NCI-H2107 (cell line): ENCODE data around the gene SMTNL2.

Source experiments
- DNase-seq: peaks from one replicate; lab custom pipeline; 2025; lab: John Stamatoyannopoulos, UW

SMTNL2 gene

DNA sequence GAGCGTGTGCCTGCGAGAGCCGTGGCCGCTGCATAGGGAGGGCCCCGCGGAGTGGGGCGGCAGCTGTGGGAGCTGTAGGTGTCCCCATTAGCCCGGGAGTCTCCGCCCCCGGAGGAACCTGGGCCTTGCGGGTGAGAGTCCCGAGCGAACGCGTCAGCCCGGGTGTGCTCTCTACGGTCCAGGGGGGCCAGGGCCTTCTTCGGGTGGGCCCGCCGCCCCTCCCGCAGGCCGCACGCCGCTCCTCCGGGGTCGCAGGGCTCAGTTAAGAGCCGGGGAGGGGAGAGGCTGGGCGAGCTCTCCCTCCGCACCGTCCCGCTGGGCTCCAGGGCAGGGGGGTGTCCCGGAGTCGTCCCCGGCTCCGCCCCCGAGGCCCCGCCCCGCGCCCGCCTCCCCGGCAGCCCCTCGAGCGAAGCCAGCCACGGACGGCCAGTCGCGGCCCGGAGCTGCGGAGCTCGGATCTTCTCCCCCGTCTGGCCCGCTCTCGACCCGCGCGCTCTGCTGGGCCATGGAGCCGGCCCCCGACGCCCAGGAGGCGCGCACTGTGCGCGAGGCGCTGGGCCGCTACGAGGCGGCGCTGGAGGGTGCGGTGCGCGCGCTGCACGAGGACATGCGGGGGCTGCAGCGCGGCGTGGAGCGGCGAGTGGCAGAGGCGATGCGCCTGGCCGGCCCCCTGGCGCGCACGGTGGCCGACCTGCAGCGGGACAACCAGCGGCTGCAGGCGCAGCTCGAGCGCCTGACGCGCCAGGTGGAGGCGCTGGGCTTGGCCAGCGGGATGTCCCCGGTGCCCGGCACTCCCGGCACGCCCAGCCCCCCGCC, at the start of gene SMTNL2:
Gene SMTNL2, plus strand, starts transcription at position 429 of the 816 bp plus-strand sequence. Its CDS starts 77 bp downstream, at position 506.
- no peak for DNase-seq

DNA sequence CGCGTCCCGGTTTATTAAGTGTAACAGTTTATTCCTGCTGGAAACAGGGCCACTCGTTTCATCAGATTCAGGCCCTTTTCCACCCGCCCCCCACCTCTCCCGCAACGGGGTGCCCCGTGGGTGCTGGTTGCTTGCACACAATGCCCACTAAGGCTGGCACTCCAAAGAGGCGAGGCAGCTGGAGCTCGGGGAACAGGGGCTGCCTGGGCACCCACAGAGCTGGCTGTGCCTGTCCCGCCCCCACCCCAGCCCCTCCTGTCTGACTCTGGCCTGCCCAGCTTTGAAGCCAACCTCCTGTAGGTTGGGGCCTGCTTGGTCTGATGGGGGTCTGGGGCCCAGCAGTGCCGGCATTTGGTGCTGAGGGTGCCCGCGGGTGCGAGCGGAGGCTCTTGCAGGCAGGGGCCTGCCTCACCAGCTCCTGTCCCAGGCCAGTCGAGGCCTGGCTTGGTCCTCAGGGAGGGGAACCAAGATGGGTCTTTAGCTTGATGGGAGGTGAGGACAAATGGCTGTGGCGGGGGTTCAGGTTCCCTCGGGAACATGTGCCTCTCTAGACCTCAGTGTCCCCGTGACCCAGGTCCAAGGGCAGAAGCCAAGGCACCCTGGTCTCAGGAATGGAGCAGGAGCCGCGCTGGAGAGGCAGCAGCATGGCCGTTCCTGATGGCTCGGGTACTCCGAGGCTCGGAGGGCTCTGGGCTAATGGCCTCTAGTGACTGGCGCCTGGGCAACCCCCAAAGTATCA, 49.2 kb upstream of the SMTNL2 start:
- DNase-seq, result no peak

DNA sequence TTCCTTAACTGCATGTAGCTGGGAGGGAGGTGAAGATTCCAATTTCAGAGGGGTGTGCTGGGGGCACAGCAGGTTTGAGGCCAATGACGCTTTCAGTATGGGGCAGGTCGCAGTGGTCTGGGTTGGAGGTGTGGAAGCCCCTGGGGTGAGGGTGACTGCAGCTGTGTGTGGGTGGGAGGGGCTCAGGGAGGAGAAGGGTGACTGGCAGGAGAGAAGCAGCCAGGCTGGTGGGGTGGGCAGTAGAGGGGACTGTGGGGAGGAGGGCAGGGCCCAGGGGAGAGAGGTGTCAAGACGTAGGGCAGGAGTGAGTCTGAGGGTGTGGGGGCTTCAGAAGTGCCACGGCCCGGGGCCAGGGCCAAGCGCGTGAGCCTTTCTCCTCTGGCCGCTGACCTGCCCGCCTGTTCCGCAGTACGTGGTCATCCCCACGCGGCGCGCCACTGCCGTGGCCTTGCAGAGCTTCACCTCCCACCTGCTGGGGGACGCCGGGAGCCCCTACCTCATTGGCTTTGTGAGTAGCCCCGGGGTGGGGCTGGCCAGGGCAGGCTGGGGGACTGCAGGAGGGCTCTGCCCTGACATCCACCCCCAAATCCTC, 48.6 kb upstream of the SMTNL2 start:
- no peak for DNase-seq

DNA sequence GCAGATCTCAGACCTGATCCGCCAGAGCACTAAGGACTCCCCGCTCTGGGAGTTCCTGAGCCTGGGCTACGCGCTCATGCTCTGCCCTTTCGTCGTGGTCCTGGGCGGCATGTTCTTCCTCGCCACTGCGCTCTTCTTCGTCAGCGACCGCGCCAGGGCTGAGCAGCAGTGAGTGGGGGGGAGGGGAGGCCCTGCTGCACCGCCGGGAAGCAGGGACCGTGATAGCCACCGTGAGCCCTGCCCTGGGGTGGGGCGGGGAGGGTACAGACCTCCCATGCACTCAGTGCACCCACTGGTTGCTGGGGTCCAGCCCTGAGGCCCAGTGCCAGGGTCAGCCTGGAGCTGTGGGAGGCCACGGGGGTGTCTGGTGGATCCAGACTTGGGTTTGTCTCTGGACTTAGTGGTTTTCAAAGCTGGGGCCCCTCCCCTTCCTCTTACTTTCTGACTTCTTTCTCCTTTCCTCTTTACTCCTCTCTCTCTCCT, 48.0 kb upstream of the SMTNL2 start:
- no peak for DNase-seq

DNA sequence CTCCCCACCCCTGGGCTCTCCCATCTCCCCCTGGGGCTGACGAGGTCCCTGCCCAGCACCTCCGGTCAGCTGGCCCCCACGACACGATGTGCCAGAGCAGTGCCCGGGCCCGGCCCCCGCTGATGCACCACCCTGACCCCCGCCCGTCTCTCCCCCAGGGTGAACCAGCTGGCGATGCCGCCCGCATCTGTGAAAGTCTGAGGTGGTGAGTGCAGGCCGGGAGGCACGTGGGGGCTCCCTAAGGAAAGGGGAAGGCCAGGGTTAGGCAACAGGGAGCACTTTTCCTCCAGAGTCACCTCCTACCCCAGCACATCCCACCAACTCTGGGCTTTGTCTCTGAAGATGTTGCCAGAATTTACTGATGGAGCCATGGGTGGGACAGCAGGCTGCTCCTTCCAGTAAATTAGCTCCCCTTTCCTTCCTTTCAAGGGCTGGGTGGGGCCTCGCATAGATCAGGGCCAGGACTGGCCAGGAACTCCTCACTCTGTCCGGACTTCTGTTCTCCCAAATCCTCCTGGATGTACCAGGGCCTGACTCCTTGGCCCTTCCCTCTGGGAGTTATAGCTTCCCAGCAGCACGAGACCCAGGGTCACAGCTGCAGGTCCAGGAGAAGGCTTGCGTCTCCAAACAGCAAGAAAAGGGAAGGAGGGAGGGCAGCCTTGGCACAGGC, 47.5 kb upstream of the SMTNL2 start:
- no peak for DNase-seq

DNA sequence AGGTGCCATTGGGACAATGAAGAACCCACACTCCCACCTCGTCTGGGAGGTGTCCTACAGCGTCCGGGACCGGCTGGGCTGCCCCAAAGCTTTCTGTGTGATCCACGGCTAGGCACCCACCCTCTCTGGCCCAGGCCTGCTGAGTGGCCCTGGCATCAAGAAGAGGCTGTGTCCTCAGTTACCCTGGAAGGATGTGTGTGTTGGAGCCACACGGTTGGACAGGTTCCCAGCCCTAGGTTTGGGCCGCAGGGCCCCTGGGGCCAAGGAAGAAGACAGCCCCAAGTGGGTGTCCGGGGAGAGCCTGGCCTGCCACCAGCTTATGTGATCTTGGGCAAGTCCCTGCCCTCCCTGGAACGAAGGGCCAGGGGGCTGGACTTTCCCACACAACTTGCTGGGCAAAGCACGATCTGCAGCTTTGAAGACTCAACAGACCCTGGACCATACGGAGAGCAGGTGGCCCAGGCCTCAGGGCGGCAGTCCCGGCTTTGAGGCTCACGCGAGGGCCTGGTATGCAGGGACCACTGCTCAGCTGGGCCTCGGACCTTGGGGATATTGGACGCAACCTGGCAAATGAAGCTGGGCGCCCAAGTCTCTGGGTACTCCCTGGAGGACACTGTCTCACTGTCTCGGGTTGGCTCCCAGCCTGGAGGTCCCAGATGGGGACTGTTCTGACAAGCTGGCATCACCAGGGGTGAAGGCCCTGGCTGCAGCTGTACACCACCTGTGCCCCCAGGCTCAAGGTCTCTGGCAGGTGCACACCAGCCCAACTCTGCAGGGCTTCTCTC, 46.7 kb upstream of the SMTNL2 start:
- DNase-seq, result no peak

DNA sequence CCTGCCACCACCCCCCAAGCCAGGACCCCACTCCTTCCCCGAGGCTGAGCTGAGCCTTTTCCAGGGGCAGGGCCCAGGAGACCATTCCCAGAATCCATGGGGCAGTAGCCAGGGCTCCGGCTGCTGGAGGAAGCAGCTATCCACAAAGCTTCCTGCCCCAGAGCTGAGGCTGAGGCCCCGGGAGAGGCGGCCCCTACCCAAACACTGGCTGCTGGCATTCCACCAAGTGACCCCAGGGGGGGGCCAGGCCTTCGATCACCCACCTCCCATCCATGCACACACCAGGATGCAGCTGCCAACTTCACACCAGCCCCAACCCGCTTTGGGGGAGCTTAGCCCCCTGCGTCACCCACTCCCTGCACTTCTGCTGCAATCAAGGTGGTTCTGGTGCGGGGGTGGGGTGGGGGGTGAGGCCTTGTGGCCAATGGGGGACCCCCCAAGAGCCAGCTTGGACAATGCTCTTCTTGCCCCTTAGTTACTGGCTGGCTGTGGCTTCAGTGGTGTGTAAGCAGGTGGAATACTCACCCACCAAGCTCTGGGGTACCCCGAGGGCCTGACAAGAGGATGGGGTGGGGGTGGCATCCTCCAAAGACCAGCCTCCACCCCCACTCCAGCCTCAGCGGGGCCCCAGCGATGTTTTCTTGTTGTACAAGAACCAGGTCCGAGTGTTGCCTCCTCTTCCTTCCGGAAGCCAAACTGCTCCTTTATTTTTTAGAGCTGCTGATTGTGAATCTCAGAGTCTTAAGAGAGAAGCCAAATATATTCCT, 45.9 kb upstream of the SMTNL2 start:
- DNase-seq, result no peak

DNA sequence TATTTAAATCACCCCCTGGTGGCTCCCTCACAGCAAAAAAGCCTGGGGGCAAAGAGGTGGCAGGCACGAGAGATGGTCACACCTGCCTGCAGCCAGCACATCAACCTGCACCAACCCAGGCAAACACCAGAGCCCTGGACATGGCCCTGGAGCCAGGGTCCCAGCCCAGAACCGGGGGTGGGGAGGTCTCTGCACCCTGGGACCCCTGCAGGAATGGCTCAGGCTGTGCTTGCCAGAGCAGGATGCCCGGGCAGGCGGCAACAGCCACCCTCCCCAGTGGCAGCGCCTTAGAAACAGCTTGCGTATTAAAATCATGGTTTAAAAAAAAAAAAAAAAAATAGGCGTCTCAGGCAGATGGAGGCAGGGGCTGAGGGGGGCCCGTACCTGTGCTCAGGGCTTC, 45.3 kb upstream of the SMTNL2 start:
- no peak for DNase-seq

DNA sequence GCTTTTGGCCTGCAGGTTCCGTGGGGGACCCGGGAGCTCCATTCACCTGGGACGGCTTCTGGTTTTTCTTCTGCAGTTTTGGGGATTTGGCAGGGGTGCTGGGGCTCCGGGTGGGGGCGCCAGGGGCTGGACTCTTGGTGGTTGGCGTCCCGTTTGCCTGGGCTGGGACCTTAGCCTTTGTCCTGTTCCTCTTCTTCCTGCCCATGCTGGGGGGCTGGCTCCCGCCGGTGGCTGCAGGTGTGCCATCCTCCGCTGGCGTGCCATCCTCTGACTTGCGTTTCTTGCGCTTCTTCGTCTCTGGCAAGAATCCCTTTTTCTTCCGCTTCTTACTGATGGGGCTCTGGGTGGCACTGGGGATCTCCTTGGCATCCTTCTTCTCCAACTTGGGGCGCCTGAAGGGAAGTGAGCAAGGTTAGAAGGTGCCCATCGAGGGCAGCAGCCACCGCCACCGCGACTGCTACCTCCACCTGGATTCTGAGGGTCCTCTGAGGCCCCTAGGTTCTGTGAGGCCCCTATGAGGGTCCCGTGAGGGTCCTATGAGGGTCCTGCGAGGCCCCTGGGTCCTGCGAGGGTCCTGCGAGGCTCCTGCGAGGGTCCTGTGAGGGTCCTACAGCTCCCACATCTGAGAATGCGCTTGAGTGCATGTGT, 44.6 kb upstream of the SMTNL2 start:
- no peak for DNase-seq

DNA sequence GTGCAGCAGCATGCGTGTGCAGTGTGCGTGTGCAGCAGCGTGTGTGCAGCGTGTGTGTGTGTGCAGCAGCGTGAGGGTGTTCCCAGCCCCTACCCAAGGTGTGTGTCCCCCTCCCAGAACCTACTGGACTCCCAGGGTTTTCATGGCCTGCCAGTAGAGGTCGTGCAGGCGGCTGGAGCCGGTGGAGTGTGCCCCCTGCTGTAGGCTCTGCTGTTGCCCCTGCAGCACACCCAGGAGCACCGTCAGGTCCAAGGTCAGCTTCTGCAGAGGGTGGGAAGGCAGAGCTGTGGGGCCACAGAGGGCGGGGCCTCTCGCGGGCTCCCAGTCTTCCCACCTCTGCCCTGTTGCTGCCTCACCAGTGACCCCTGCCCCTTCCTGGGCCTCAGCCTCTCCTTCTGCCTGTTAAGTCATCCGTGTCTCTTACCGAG, 44.1 kb upstream of the SMTNL2 start:
- DNase-seq, result no peak

DNA sequence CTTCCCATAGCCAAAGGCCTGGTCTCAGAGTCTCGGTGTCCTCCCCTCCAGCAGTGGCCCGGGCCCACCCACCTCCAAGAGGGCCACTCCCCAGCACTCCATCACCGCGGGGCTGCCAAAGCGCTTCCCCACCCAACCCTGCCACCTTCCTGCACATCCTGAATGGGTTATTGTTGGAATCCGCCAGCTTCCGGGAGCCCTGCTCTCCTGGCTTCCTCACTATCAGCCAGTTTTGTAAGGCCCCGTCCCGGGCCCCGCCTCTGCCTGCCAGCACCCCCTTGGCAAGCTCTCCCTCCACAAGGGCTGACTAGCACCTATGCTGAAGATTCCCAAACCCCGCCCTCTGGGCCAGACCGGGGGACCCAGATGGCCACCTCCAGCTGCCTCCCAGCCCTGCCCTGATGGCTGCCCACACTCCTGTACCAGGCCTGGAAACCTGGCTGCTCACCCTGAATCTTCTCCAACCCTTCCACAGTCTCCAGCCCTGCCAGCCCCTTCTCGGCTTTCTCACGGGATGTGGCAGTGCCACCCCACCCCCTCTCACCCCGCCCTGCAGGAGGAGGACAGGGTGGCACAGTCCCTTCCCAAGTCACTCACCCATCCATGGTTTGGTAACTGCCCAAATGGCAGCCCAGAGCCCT, 43.5 kb upstream of the SMTNL2 start:
- DNase-seq, result no peak

DNA sequence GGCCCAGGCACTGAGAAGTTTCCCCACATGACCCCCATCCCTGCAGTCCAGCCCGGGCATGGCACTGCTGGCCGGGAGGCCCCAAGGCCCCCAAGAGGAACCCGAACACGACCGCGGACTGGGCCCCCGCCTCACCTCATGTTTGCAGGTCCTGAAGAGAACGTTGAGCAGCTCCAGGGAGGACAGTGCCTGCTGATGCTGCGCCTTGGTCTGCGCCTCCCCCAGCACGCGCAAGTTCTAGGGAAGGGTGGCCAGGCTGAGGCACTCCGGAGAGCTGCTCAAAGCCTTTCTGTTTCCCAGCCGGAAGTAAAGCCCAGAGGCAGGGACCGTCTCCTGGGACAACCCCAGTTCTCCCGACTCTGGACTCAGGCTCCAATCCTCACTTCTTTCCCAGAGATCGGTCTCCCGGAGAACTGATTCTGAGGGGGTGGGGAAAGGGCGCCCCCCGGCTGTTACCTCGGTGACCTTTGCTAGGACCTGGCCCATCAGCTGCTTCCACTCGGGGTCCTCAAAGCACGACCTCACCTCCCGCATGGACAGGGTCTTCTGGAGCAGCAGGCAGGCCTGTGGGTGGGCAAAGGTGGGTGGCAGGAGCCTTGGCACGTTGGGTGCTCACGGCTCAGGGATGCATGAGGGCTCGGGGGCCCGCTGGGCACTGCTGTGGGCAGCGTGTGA, 42.9 kb upstream of the SMTNL2 start:
- DNase-seq, result no peak

DNA sequence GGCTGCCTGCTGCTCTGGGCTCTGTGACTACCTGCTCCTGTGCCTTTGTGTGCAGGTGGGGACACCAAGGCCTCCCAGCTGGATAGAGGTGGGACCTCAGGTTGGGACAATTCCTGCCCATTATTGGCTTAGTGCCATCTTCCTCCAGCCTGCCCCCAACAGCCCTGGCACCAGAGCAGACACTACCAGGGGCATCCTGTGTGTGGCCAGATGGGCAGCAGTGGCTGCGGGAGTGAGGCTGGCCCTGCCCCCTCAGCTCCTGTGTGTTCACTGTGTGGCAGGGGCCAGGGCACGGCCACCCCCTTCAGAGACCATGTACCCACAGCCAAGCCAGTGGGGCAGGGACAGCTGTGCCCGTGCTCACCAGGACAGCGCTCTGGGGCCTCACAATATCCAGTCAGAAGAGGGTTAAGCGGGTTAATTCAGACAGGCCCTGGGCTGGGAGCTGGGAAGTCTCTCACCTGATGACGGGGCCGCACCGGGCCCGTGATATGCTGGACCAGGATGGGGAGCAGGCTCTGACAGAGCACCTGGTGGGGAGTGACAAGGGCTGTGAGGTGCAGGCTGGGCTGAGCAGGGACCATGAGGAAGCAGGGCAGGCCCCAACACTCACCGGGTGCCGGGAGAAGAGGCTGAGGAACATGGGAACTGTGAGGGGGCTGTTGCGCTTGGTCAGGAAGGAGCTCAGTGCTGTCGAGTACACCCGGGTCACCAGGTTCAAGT, 42.2 kb upstream of the SMTNL2 start:
- no peak for DNase-seq

DNA sequence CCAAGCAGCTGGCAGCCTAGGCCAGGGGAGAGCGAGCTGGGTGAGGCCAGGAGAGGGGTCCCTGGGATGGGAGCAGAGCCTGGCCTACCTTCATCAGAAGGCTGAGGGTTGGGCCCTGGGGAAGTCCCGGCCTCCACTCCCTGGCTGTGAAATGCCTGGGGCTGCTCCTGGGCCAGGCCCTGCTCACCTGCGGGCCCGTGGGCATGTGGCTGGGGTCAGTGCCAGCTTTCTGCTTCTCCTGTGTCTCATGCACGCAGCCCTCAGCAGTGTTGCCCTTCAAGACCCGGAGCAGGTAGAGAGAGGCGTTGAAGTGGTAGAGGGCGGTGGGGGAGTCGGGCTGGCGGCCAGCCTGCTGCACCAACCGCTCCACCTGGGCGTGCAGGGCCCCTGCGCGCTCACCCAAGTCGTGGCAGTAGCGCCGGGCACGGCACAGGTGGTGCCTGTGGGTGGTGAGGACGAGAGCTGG, 41.6 kb upstream of the SMTNL2 start:
- no peak for DNase-seq

DNA sequence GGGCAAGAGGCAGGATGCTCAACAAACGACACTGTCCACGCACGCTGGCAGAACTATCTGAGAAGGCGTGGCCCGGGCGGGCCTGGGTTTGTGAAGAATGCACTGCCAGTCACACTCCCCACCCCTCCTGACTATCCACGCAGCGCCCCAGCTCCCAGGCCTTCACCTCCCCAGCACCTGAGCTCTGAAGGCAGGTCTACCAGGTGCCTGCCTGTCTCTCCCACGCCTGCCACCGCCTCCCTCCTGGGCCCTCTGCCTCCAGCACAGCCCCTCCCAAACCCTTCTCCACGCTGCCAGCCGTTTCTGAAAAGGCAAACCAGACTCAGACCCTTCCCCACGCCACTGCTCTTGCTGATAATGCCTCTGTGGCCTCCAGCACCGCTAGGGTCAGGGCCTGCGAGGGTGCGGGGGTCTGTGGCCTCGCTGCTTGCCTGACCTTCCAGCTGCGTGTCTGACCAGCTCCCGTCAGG, 40.7 kb upstream of the SMTNL2 start:
- DNase-seq, result no peak

DNA sequence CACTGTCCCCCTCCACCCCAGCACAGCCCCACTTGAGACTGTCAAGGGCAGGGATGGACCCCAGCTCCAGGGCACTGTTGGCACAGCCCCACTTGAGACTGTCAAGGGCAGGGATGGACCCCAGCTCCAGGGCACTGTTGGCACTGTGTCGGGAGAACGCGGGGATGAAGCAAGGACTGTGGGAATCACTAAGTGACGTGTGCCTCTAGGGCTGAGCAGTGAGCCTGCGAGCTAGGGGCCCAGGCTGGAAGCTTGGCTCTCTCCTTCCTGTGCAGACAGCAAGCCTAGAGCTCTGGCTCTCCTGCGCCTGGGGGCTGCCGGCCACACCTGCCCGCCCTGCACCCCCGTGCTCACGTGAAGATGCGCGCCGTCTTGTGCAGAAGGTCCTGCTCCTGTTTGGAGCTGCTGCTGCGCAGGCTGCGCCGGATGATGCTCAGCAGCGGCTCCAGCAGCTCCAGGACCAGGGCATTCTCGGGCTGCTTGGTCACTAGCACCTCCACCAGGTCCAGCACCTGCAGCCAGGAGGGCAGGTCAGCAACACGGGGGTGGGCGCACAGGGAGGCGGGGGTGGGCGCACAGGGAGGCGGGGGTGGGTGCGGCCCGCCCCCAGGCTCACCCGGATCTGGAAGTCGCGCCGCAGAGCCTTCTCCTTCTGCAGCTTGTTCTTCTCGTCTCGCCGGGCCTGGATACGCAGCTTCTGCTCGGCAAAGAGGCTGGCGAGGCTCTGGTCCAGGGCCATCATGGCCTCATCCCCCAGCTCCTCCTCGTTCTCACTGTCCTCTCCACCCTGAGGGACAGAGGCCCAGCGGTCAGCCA, 40.0 kb upstream of the SMTNL2 start:
- DNase-seq, result no peak

DNA sequence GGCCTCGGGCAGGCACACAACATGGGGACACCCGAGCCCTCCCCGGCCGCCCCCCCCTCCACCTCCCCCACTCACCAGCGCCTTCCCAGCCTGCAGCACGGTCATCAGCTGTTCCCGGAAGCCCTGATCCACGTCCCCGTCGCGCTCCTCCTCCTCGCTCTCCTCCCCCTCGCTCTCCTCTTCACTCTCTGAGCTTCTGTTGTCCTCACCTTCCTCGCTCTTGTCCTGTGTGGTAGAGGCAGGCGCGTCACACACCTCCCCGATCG, 39.4 kb upstream of the SMTNL2 start:
- no peak for DNase-seq
